ENCODE data around the gene SLC2A9. TPM values are rescaled to one million over a fixed set of nuclear protein-coding genes. Genes with fewer than 3 reads are reported as not detected.
A peak's percentile ranks its signal among the peaks of the same experiment; 100 is the strongest.

SLC2A9 gene
- total RNA-seq, 1 donor from 2014 or later: 7.4 TPM

DNA sequence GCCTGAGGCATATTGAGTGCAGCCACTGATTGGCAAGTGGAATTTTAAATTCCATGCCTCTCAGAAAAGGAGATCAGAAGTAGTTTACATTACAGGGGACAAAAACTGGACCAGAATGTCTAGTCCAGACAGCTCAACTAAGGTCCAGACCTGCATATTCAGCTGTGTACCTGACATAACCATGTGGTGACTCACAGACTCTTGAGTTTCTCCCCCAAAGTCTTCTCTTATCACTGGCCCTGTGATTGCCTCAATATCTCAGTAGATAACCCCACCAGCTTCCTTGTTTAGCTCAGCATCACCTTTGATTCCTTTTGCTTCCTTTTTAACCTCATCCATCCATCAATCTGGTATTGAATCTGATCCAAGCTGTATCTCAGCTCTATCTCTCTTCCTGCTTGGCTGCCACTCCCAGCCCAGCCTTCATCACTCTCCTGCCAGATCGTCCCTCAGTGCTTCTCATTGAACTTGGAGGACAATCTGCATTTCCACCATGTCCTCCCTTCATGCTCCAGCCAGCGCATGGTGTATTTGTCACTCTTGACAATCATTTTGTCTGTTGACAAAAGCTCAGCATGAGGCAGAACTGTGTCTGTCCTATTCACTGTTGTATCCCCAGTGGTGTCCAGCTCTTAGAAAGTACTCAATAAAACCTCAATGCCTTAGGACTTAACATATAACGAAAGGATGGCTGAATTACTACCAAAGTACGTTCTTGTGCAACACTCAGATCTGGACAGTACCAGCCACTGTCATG, 27.8 kb upstream of the SLC2A9 start:
- ATAC-seq: no peak
- no peak for DNase-seq (ENCODE audit: low spot score)
- intact Hi-C loops (cut with DNase I): loop anchor here (5.0 kb wide), 1 partner anchor 1782 kb away; the partner anchor contains the start of gene HTRA3

DNA sequence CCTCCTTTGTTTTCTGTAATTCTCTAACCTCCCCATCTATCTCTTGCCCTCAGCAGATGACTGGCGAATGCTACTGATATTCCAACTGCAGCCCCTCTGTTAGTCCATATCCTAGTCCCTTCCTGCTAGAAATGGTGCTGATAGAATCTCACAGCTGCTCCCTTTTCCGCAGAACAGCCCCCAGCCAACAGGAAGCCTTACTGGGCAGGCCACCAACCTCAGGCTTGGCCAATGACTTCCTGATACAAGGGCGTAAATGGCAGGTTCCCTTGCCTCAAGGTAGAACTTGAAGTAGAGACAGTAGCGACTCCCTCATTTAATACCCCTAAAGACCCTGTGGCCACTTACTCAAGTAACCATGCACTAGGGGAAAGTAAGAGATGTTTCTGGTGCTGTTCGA, 26.7 kb upstream of the SLC2A9 start:
- intact Hi-C loops (cut with DNase I): loop anchor here (5.0 kb wide), 1 partner anchor 1781 kb away; the partner anchor contains the start of gene HTRA3
- DNase-seq (ENCODE audit: low spot score) (no peak), ATAC-seq (no peak)

DNA sequence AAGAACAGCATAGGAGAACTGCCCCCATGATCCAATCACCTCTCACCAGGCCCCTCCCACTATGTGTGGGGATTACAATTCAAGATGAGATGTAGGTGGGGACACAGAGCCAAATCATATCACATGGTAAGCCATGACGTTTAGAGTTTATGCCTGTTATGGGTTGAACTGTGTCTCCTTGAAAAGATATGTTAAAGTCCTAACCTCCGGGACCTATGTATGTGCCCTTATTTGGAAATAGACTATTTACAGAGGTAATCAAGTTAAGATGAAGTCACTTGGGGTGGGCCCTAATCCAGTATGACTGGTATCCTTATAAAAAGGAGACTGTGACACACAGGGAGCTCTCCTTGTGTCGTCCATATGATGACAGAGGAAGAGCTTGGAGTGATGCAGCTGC, 25.2 kb upstream of the SLC2A9 start:
- ATAC-seq: no peak
- no peak for DNase-seq (ENCODE audit: low spot score)
- intact Hi-C loops (cut with DNase I): loop anchor here (5.0 kb wide), 1 partner anchor 1779 kb away; the partner anchor contains the start of gene HTRA3

DNA sequence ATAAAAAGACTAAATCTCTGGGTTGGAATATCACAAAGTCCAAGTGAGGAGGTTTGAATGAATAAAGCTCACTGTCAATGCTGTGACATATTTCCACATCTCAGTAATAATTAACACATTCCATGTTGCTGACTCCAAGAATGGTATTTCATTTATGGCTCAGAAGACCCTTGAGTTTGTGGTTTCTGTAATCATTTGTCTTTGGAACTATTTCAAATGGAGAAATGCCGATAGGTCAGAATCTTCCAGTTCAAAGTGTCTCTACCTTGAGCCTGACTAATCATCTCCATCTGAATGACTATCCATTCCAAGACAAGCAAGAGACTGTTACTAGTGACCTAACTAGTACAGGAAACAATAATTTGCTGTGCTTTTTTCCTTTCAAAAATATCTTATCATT, 24.2 kb upstream of the SLC2A9 start:
- no peak for ATAC-seq
- intact Hi-C loops (cut with DNase I): loop anchor here (5.0 kb wide), 1 partner anchor 1778 kb away; the partner anchor contains the start of gene HTRA3
- no peak for DNase-seq (ENCODE audit: low spot score)

DNA sequence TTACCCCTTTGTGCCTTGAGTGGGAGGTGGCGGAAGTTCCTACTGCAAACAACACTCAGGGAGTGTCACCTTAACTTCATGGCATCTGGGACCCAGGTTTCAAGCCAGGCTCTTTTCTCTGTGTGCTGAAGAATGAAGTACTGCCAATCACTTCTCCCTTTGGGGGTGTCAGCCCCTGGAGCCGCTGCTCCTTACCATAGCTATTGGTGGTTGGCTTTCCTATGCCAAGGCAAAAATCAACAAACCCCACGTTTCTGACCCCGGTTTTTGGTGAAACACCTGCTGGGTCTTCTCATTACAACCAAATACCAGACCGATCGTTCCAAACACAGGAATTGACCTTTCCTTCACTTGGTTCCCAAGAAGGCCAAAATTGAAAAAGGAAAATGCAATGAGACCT, 19.7 kb upstream of the SLC2A9 start:
- intact Hi-C loops (cut with DNase I): no loop called here
- ATAC-seq: no peak
- no peak for DNase-seq (ENCODE audit: low spot score)

DNA sequence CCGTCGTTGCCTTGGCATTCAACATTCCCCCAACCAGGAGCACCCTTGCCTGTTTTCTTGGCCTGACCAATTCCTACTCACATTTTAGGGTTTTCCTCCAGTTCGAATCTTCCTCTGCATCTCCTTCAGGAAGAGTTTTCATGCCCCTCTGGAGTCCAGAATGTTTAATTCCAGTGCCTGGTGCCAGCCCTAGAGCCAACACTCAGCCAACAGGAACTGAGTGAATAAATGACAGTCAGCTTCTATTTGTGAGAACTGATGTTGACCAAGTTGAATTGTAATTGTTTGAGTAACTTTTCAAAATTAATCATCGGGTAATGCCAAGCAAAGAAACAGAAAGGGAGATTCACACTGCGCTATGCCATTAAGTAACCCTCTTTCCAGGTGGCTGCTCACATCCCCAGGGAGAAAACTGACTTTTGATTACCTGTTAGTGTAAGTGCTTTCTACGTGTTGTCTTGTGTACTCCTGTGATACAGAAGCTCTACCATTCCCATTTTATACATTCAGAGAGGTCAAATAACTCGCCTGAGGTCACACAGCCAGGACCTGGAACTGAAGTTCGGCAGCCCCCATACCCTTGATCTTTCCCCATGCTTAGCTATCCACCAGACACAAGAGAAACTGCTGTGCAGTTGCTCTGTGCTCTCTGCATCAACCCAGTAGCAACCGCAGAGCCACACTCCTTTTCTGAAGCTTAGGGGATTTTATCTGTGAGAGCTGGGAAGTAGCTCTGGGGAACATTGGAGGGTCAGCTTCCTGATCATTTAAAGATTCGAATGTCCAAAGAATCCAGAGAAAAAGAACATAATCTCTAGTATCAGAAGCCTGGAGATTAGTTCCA, 19.0 kb upstream of the SLC2A9 start:
- ATAC-seq: no peak
- no peak for DNase-seq (ENCODE audit: low spot score)
- intact Hi-C loops (cut with DNase I): no loop called here

DNA sequence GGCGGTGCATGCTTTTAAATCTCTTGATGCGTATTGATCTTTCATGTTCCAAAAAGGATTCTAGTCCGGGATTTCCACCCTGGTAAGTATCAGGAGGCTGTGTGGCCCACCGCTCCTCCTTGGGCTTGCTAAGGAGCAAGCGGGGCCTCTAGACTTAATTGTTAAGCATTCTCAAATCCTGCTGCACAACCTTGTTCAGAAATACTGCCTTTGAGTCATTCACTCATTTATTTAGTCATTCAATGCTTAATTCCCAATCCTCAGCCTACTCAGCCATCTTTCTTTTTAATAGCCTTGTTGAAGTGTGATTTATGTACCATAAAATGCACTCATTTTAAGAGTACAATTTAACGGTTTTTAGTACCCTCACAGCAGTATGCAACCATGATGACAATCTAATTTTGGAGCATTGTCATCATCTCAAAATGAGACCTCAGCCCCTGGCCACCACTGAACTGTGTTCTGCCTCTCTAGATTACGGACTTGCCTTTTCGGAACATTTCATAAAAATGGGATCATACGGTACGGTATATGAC, 15.6 kb upstream of the SLC2A9 start:
- no peak for DNase-seq (ENCODE audit: low spot score)
- ATAC-seq: no peak
- intact Hi-C loops (cut with DNase I): no loop called here

DNA sequence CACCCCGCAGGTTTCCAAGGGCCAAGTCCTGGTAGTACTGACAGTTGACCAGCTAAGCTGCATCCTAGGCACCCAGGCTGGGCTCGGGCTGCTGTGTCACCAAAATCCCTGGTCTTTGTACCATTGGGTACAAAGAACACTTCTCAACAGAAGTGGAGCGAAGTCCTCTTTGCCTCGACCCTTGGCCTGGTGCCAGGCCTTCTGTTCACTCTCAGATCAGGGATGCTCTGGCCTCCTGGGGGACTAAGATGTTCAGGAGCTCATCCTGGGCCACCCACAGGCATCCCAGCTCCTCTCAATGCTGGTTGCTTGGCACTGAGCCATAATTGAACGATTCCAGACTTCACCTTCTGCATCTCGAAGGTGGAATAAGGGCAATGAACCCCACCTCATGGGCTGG, 13.8 kb upstream of the SLC2A9 start:
- ATAC-seq (no peak), DNase-seq (ENCODE audit: low spot score) (peak; percentile 57)
- intact Hi-C loops (cut with DNase I): no loop called here

DNA sequence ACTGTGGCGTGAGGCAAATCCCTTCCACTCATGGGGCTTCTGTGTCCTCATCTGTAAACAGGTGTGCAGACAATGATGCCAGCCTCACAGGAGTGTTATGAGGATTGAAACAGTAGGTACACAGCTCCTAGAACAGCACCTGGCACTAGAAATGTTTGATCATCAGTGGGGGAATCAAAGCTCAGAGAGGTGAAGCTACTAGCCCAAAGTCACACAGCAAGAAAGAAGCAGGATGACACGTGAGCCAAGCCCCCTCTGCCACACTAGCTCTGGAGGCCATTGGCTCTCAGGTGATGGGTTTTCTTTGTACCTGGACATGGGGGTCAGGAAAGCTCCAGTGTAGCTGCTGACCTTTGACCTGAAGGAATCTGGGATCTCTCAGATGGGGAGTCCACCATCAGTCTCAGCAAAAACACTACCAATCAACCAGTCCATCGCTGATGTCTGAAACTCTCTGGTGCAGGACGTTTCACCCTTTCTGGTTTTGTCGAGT, 13.4 kb upstream of the SLC2A9 start:
- DNase-seq (ENCODE audit: low spot score) (no peak), ATAC-seq (no peak)
- intact Hi-C loops (cut with DNase I): no loop called here

DNA sequence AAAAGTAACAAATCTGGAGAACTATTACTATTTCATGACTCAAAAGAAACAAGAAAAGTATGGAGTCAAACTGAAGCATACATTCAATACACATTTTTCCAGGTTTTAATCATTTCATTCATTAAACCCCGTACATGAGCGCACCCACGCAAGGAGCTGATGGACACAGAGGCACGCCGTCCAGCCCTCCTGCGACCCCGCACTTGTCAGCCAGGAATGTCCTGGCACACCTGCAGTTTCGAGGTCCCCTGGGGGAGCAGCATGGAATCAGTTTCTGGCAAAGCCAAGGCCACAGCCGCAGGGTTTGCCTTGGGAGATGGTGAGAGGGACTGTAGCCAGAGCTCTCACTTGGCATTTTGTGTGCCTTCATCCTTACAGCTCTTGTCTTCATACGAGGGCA, 12.8 kb upstream of the SLC2A9 start:
- intact Hi-C loops (cut with DNase I): no loop called here
- DNase-seq (ENCODE audit: low spot score): no peak
- ATAC-seq: no peak

DNA sequence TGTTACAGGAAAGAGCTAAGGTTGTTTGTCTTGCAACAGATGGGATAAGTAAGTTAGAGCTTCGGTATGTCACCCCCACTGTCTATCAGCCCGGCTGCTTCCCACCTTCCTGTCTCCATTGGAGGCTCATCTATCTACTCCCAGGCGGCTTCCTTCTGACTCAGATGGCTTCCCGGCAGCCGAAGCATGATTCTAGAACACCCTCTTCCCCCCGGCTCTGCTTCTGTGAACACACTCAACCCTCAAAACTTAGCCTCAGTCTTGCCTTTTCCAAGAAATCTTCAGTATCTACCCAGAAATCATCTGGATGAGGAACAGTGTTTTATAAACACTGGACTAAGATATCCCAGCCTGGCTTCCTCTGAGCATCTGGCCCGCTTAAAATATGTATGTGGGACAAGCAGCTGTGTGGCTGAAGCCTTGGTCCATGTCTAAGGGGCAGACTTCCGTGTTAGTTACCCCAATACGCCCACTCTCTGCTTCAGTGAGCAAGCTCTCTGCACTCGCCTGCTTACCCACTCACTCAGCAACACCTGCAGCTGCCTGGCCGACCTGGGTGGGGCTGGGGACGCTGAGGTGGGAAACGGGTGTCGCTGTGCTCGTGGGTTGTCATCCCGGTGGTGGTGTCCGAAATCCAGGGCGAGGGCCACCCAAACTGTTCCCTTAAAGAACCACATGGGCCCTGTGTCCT, 12.0 kb upstream of the SLC2A9 start:
- peak; percentile 76 for ATAC-seq
- DNase-seq (ENCODE audit: low spot score): peak; percentile 12

DNA sequence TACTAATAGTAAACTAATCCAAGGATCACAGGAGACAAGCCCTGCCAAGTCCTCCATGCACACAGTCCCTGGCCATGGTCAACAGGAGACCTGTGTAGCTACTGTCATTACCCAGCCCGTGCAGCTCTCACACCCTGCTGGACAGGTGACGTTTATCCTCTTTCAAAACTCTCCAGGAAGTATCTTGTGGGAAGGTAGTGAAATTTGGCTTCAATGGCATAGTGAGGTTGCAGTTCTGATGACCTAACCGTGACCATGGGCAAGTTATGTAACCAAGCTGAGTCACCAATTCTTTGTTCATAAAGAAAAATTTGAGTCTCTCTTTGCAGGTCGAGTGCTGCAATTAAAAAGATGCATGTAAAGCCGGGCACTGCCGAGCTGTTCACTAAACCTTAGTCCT, 11.3 kb upstream of the SLC2A9 start:
- peak; percentile 58 for ATAC-seq
- peak; percentile 55 for DNase-seq (ENCODE audit: low spot score)
- intact Hi-C loops (cut with DNase I): no loop called here

More for the DNA sequence above, 12.0 kb upstream of the SLC2A9 start:
- intact Hi-C loops (cut with DNase I): no loop called here

DNA sequence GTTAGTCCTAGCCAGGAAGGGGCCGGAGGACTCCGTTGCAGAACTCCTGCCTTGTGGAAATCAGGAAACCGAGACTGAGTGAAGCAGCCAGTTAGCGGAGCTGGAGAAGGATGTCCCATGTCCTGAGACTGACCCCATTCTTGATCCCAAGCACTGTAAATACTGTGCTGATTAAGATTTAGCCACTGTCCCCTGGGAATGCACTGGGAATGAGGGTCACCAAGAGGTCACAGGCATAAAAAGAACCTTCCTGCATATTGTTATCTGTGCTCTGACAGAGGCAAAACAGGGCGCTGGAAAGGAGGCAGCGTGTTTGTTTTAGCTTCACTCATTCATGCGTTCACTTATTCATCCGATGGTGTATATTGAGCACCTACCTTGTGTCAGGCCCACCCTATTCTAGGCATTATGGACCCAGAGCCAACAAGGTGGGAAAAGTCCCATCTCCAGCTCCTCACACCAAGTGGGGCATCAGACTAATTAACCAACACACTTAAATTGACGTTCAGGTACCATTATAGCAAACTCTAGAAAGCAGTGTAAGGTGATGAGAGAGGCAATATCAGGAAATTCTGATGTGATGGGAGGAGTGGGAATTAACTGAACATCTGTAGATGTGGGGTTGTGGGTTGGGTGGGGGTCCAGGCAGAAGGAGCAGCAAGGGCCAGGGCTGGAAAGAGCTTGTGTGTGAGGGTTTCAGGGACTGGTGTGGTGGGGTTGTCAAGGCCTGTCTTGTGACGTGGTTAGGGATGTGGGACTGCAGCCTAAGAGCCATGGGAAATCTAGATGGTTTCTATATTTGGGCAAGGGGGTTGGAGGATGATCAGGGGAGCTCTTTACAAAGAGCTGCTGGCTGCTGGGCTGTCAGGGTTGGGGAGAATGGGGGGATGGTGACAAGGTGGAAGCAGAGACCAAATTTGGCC, 10.6 kb upstream of the SLC2A9 start:
- intact Hi-C loops (cut with DNase I): no loop called here
- peak; percentile 37 for ATAC-seq
- peak; percentile 45 for DNase-seq (ENCODE audit: low spot score)

DNA sequence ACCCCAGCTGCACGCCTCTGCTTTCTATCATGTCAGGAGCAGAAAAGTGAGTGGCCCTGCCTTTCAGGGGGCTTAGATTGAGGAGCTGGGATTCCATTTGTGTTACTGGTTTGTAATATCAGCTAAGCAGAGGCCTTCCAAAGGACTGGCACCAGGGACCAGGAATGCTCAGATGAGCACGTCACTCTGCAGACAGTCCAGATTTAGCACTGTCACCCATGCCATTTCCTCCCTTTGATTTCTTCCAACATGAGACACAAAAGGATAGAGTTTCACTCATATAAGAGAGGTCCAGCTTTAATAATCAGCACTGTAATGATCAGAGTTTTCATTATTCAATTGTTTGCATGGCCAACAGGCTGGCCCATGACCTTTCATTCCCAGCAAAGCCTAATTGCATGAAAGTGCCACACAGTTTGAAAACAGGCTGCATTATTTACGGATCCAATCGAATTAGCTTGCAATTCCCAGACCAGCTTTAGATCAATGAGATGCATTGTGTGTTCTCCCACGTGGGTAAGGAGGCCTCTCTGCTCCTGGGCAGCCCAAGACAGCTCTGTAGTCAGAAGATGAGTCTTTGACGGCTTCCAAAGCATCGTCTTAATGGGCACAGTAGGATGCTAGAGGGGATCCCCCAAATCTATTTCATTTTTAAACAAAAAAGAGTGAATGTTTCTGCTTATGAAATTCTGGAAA, 9.8 kb upstream of the SLC2A9 start:
- intact Hi-C loops (cut with DNase I): no loop called here
- ATAC-seq (peak; percentile 23), DNase-seq (ENCODE audit: low spot score) (peak; percentile 12)

DNA sequence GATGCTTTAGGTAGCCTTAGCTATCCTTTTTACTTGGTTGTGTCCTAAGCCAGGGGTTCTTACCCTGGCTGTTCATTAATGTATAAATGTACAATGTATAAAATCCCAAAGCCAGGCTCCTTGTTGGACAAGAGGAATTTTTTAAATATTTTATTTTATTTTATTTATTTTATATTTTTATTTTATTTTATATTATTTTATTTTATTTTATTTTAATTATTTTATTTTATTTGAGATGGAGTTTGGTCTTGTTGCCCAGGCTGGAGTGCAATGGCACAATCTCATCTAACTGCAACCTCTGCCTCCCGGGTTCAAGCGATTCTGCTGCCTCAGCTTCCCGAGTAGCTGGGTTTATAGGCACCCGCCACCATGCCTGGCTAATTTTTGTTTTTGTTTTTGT, 8.1 kb upstream of the SLC2A9 start:
- intact Hi-C loops (cut with DNase I): no loop called here
- no peak for ATAC-seq
- no peak for DNase-seq (ENCODE audit: low spot score)

DNA sequence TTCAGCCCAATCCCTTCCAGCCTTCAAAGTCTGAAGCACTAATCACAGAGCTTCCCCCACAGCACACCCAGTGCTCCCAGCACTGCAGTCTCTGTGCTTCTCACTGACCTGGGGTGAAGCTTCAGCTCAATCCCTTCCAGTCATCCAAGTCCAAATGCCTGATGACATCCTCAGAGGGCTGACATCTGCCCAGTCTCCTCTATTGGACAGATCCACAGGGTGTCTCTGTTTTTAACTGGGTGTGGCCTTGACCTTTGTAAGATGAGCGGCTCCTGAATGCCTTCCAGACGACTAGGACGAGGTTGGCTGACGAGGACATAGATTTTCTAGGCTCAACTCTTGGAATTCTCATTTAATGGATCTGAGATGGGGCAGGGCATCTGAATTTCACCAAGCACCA, 7.6 kb upstream of the SLC2A9 start:
- intact Hi-C loops (cut with DNase I): no loop called here
- no peak for ATAC-seq
- DNase-seq (ENCODE audit: low spot score): no peak

DNA sequence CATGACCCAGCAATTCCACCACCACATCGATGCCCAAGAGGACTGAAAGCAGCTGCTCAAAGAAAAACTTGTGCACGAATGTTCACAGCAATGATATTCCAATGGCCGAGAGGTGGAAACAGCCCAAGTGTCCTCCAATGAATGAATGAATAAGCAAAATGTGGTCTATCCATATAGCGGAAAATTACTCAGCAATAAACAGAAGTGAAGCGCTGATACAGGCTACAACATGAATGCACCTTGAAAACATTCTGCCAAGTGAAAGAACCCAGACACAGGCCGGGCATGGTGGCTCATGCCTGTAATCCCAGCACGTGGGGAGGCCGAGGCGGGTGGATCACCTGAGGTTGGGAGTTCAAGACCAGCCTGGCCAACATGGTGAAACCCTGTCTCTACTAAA, 5.2 kb upstream of the SLC2A9 start:
- DNase-seq (ENCODE audit: low spot score): no peak
- intact Hi-C loops (cut with DNase I): no loop called here
- ATAC-seq: no peak
